Fibroblast of lung (primary cell): ENCODE results near the gene TAPBPL.

Experiments
- CTCF ChIP-seq, 2 donors: IDR thresholded peaks in 1 of 2; conservative IDR thresholded peaks in 1 of 2; 1 replicate in 1 of 2; 2 replicates in 1 of 2; pipeline ENCODE4 v1.5.1; 2011 to 2012; ENCODE audit warnings: low read length in 2 of 2, control low read depth in 1 of 2, inconsistent platforms in 1 of 2, low read depth in 1 of 2, mild to moderate bottlenecking in 1 of 2
- EZH2 ChIP-seq: IDR thresholded peaks from 2 replicates; pipeline ENCODE4 v1.5.1; 2012; ENCODE audit warnings: low read length, control low read depth, mild to moderate bottlenecking; ENCODE audit errors: missing control alignments

- TF ChIP-seq CTCF (conservative IDR thresholded peaks at IDR 0.05 in 1 of 2, IDR thresholded peaks at IDR 0.05 in 1 of 2; ENCODE audit: low read depth in 1 of 2, low read length in 2 of 2) (no peak), EZH2 (no peak)
These were observed 16.4 kb downstream of the TAPBPL start for GRCh38 chr12:6468283-6468575.
